RWPE2 (cell line): ENCODE data around the gene GRID2.

ENCODE experiments used
- ATAC-seq: fragments of 200-7000 bp; cut with Tn5 transposase; 3 replicates; pipeline ENCODE4 v1.9.1; 2021; ENCODE audit warnings: low read depth
- DNase-seq: peaks from one replicate; pipeline ENCODE4 v3.0.0-alpha.2; 2020; ENCODE audit warnings: low spot score
- H3K27ac ChIP-seq: fragments of 450-650 bp; 2 replicates; pipeline ENCODE4 v1.5.1; 2017; ENCODE audit warnings: mild to moderate bottlenecking; ENCODE audit not compliant: poor library complexity, severe bottlenecking
- H3K27me3 ChIP-seq: fragments of 250-450 bp; sonication (Bioruptor Pico); 2 replicates; pipeline ENCODE4 v1.5.1; 2021; ENCODE audit warnings: mild to moderate bottlenecking, moderate library complexity; ENCODE audit not compliant: insufficient read depth, poor library complexity, severe bottlenecking
- H3K36me3 ChIP-seq: fragments of 250-450 bp; sonication (Bioruptor Pico); 2 replicates; pipeline ENCODE4 v1.5.1; 2020; ENCODE audit warnings: low read depth, mild to moderate bottlenecking, moderate library complexity
- H3K4me1 ChIP-seq: fragments of 250-450 bp; sonication (Bioruptor Pico); 2 replicates; pipeline ENCODE4 v1.5.1; 2021; ENCODE audit warnings: mild to moderate bottlenecking, moderate library complexity; ENCODE audit not compliant: insufficient read depth, poor library complexity, severe bottlenecking
- H3K4me3 ChIP-seq: fragments of 250-450 bp; sonication (Bioruptor Pico); 2 replicates; pipeline ENCODE4 v1.5.1; 2021; ENCODE audit warnings: mild to moderate bottlenecking, moderate library complexity; ENCODE audit not compliant: severe bottlenecking
- H3K9me3 ChIP-seq: fragments of 250-450 bp; sonication (Bioruptor Pico); 2 replicates; pipeline ENCODE4 v1.5.1; 2021; ENCODE audit warnings: mild to moderate bottlenecking, moderate library complexity; ENCODE audit not compliant: severe bottlenecking
- TF ChIP-seq, protein P1 (sequence below): fragments of 450-650 bp; IDR thresholded peaks from one replicate; pipeline ENCODE4 v1.5.1; 2017; ENCODE audit warnings: mild to moderate bottlenecking, moderate library complexity; ENCODE audit not compliant: poor library complexity, severe bottlenecking

GRID2 gene

DNA sequence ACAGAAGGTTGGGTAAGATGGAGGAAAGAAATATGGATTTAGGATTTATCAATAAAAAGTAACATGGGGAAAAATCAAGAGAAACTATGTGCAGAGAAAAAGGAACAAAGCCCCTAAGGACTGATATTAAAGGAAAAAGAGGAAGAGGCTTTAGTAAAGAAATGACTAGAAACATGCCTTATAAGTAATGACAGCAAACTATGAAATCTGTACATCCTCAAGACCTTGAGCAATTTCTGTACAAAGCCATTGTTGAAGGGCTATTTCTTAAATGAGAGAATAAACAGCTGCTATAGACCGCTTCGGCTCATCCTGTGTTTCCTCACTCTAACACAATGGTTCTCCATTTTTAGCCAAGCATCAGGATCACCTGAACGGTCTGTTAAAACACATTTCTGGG is 1344.5 kb downstream of the GRID2 start:
- no peaks in the 10 kb centered on the region for H3K9me3 ChIP-seq
- H3K4me3 ChIP-seq, result no peak overlapping the region
- H3K27ac ChIP-seq, result no peak overlapping the region
- ATAC-seq, result no peak
- H3K27me3 ChIP-seq, result no peaks in the 10 kb centered on the region
- no peaks in the 10 kb centered on the region for H3K4me1 ChIP-seq
- TF ChIP-seq, protein P1, sequence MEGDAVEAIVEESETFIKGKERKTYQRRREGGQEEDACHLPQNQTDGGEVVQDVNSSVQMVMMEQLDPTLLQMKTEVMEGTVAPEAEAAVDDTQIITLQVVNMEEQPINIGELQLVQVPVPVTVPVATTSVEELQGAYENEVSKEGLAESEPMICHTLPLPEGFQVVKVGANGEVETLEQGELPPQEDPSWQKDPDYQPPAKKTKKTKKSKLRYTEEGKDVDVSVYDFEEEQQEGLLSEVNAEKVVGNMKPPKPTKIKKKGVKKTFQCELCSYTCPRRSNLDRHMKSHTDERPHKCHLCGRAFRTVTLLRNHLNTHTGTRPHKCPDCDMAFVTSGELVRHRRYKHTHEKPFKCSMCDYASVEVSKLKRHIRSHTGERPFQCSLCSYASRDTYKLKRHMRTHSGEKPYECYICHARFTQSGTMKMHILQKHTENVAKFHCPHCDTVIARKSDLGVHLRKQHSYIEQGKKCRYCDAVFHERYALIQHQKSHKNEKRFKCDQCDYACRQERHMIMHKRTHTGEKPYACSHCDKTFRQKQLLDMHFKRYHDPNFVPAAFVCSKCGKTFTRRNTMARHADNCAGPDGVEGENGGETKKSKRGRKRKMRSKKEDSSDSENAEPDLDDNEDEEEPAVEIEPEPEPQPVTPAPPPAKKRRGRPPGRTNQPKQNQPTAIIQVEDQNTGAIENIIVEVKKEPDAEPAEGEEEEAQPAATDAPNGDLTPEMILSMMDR, result no peak
- H3K36me3 ChIP-seq, result no peaks in the 10 kb centered on the region
- no peak for DNase-seq

DNA sequence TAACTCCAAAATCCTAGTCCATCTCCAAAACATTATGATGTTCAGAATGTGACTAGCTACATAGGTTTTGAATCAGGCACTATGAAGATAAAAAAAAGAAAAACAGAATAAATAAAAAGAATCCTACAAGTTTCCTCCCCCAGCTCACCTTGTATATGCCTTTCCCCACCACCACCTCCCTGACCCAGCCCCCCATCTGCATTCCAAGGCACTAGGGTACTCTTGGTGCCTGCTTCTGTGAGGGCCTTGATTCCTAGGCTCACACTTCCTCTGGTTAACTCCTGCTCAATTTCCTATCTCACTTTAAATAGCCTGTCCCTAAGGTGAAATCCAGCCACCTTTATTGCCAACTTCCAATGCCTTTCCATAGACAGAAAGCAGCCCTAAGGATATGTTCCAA is 1346.1 kb downstream of the GRID2 start:
- no peak for ATAC-seq
- H3K4me1 ChIP-seq, result no peaks in the 10 kb centered on the region
- no peaks in the 10 kb centered on the region for H3K27me3 ChIP-seq
- no peak for DNase-seq
- no peak overlapping the region for H3K4me3 ChIP-seq
- no peak overlapping the region for H3K27ac ChIP-seq
- TF ChIP-seq, protein P1, result no peak
- no peaks in the 10 kb centered on the region for H3K9me3 ChIP-seq
- H3K36me3 ChIP-seq, result no peaks in the 10 kb centered on the region

DNA sequence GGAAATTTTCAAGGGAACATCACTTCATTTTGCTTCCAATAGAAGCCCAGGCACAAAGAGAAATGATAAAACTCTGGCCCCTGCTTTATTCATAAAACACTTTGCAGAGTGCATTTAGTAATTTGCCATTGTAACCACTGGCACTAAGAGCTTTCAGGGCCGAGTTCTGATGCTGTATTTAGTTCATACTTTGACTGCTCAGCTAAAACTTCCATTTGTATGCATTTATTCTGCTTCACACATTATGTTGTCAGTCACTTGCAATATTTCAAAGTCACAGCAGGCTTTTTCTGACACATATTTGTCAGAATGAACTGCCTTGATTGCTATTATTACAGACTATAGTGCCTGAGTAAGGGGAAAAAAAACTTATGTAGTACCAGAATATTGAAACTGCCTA is 1350.4 kb downstream of the GRID2 start:
- no peaks in the 10 kb centered on the region for H3K4me1 ChIP-seq
- DNase-seq (no peak), ATAC-seq (no peak)
- H3K9me3 ChIP-seq, result no peaks in the 10 kb centered on the region
- no peaks in the 10 kb centered on the region for H3K36me3 ChIP-seq
- no peak overlapping the region for H3K4me3 ChIP-seq
- no peak overlapping the region for H3K27ac ChIP-seq
- H3K27me3 ChIP-seq, result no peaks in the 10 kb centered on the region
- TF ChIP-seq, protein P1, result no peak

DNA sequence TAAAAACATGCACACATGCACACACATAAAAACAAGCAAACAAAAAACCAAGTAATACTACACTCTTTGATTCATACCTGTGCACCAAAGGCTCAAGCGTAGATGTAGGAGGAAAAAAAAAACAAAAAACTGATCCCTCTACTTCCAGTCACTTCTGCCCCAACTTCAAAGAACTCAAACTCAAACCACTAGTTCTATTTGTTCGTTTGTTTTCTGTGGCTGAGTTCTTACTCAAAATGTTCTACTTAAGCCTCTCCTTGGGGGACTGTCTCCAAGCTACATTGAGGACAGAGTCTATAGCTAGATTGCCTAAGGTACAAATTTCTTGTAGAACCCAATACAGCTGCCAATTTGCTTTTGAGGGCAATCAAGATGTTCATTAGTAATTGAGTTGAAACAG is 1353.8 kb downstream of the GRID2 start:
- H3K27me3 ChIP-seq, result no peaks in the 10 kb centered on the region
- DNase-seq, result no peak
- ATAC-seq, result no peak
- TF ChIP-seq, protein P1, result no peak
- peaks cover 6% of the 10 kb centered on the region for H3K4me1 ChIP-seq
- no peak overlapping the region for H3K27ac ChIP-seq
- H3K9me3 ChIP-seq, result no peaks in the 10 kb centered on the region
- H3K36me3 ChIP-seq, result no peaks in the 10 kb centered on the region
- H3K4me3 ChIP-seq, result no peak overlapping the region

DNA sequence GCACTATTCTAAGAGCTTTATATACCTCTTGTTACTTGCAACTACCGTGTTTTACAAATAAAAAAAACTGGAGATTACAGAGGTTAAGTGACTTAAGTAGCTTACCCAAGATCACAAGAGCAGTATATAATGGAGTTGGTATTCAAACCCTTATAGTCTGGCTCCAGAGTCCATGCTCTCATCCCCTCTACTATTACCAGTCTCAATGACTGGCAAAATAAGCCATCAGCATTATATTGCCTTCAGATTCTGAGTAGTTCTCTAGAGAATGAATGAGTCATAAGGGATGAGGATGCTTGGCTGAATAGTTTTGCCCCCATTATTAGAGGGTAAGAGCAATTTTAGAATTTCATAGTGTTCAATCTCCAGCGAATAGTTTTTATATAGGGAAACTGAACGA is 1354.7 kb downstream of the GRID2 start:
- Histone ChIP-seq H3K27ac (no peak overlapping the region), H3K36me3 (no peaks in the 10 kb centered on the region), H3K27me3 (no peaks in the 10 kb centered on the region), H3K4me3 (no peak overlapping the region), H3K4me1 (peaks cover 6% of the 10 kb centered on the region), H3K9me3 (no peaks in the 10 kb centered on the region)
- ATAC-seq (no peak), DNase-seq (no peak)
- TF ChIP-seq, protein P1, result no peak
